Pancreas (tissue), 8 donors: ENCODE data around the gene OOSP2. TPM values are rescaled to one million over a fixed set of nuclear protein-coding genes. Genes with fewer than 3 reads are reported as not detected.

ENCODE experiments used
- polyA plus RNA-seq, 2 donors: library from polyadenylated mRNA; stranded (reverse); fragments of 200-250 nt; gene quantifications; one replicate each; pipeline ENCODE4 v1.2.3, GENCODE V29; 2013
- total RNA-seq, 6 donors: library from RNA; stranded (reverse); fragmentation: NEBNext Ultra II Directional in 4 of 6; extraction: Animal tissue kit (Norgen Biotek cat#: 25700) in 4 of 6; gene quantifications; one replicate each; pipeline versions ENCODE4 v1.2.1 to v1.2.4, GENCODE V29; 2021 to 2023
- donor health status: healthy with polysubstance abuse.
- donor health status: DM: no; HTN: no; CAD: no; lungs with moderate emphysema.
- donor health status: DM: no; HTN: no; CAD: no.
- donor health status: Bipolar disorder and iron deficiency.
- donor health status: DM: yes; HTN: yes; CAD: no.
- donor health status: DM: no; HTN: no; CAD: no.
- donor health status: DM: no; HTN: no; CAD: no.
- donor health status: DM: yes; HTN: yes; CAD: no.

The OOSP2 gene
- total and polyA plus RNA-seq, 8 donors: not detected

Other genes with a start within 250 kb of the OOSP2 start
- gene MRPL16, start 229.6 kb upstream of the OOSP2 start, total RNA-seq: 10 to 100 TPM; 17.0 to 23.4 (median 19.6) TPM
- 10 to 100 TPM; 30.3 to 36.6 TPM for gene MRPL16, start 229.6 kb upstream of the OOSP2 start, polyA plus RNA-seq
- gene CBLIF, start 194.9 kb upstream of the OOSP2 start, total RNA-seq: 1 to 10 TPM in 1 of 6 donors, under 1 TPM in 2, not detected in 3; 0.55 to 2.1 (median 0.61) TPM
- under 1 TPM in 1 of 2 donors, not detected in 1; 0.05 TPM for gene CBLIF, start 194.9 kb upstream of the OOSP2 start, polyA plus RNA-seq
- 10 to 100 TPM in 3 of 6 donors, 1 to 10 TPM in 3; 3.1 to 52.2 (median 9.6) TPM for gene TCN1, start 173.9 kb upstream of the OOSP2 start, total RNA-seq
- gene TCN1, start 173.9 kb upstream of the OOSP2 start, polyA plus RNA-seq: under 1 TPM; 0.11 to 0.80 TPM
- gene OOSP3, start 161.6 kb upstream of the OOSP2 start, total RNA-seq: not detected
- not detected for gene OOSP3, start 161.6 kb upstream of the OOSP2 start, polyA plus RNA-seq
- not detected for gene OOSP1, start 102.0 kb upstream of the OOSP2 start, total RNA-seq
- gene OOSP1, start 102.0 kb upstream of the OOSP2 start, polyA plus RNA-seq: not detected
- not detected for gene OOSP4A, start 76.4 kb upstream of the OOSP2 start, total RNA-seq
- not detected for gene OOSP4A, start 76.4 kb upstream of the OOSP2 start, polyA plus RNA-seq
- not detected for gene OOSP4B, start 23.2 kb upstream of the OOSP2 start, total RNA-seq
- gene OOSP4B, start 23.2 kb upstream of the OOSP2 start, polyA plus RNA-seq: not detected
- gene MS4A3, start 16.3 kb downstream of the OOSP2 start, total RNA-seq: not detected
- not detected for gene MS4A3, start 16.3 kb downstream of the OOSP2 start, polyA plus RNA-seq
- under 1 TPM in 5 of 6 donors, not detected in 1; 0.09 to 0.93 (median 0.52) TPM for gene MS4A2, start 48.3 kb downstream of the OOSP2 start, total RNA-seq
- gene MS4A2, start 48.3 kb downstream of the OOSP2 start, polyA plus RNA-seq: under 1 TPM; 0.04 to 0.35 TPM
- 10 to 100 TPM in 3 of 6 donors, 1 to 10 TPM in 3; 3.1 to 69.3 (median 17.6) TPM for gene MS4A6A, start 142.7 kb downstream of the OOSP2 start, total RNA-seq
- gene MS4A6A, start 142.7 kb downstream of the OOSP2 start, polyA plus RNA-seq: 1 to 10 TPM; 6.8 to 7.2 TPM
- gene MS4A4E, start 202.7 kb downstream of the OOSP2 start, total RNA-seq: 1 to 10 TPM in 1 of 6 donors, under 1 TPM in 4, not detected in 1; 0.24 to 3.3 (median 0.52) TPM
- gene MS4A4E, start 202.7 kb downstream of the OOSP2 start, polyA plus RNA-seq: under 1 TPM; 0.14 to 0.34 TPM
- 10 to 100 TPM in 1 of 6 donors, 1 to 10 TPM in 3, under 1 TPM in 2; 0.43 to 18.9 (median 4.8) TPM for gene MS4A4A, start 240.3 kb downstream of the OOSP2 start, total RNA-seq
- gene MS4A4A, start 240.3 kb downstream of the OOSP2 start, polyA plus RNA-seq: 1 to 10 TPM in 1 of 2 donors, under 1 TPM in 1; 0.89 to 2.2 TPM